ENCODE data around the gene ROPN1. TPM values are rescaled to one million over a fixed set of nuclear protein-coding genes. Genes with fewer than 3 reads are reported as not detected.

ROPN1 gene
- total RNA-seq, 1 experiment from 2014 or later = 33.4 TPM

DNA sequence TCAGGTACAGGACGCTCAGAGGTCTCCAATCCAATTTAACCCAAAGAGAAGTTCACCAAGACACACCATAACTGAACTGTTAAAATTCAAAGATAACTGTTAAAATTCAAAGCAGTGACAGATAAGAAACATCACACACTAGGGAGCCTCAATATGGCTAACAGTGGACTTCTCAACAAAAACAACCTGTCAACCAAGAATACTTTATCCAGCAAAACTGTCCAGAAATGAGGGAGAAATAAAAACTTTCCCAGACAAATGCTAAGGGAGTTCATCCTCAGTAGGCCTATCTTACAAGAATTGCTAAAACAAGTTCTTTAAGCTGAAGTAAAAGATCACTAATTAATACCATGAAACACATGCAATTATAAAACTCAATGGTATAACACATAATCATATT, 71.5 kb downstream of the ROPN1 start:
- in situ Hi-C loops (cut with HindIII; ENCODE audit: low pct_unique_long_range_greater_than_20kb, low sequenced_read_pairs) = no loop called here
- DNase-seq (ENCODE audit: low read depth, low spot score) = no peak

DNA sequence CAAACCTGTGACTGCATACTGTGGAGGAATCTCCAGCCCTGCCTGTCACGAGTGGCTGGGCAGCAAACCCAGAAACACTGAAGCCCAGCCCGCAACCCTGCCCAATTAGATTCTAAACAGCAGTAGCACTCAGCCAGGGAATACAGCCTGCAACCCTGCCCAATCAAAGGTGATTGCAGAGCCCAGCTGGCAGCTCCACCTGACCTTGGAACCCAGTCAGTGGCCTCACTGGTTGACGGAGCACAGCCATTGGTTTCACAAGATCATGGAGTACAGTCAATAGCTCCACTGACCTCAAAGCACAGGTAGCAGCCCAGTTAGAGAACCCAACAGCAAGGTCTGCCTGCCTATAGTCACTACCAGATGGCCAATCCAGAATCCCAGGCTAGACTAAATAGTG, 72.6 kb downstream of the ROPN1 start:
- in situ Hi-C loops (cut with HindIII; ENCODE audit: low pct_unique_long_range_greater_than_20kb, low sequenced_read_pairs) = no loop called here
- DNase-seq (ENCODE audit: low read depth, low spot score) = no peak

Other genes with a start within 250 kb of the ROPN1 start
- 5.2 and 23.7 TPM in 2 replicates for gene MYLK, start 107.8 kb downstream of the ROPN1 start, total RNA-seq (2014; rRNA removed; shearing (Covaris generic))
- 39.0 and 45.4 TPM in 2 replicates for gene CCDC14, start 30.9 kb downstream of the ROPN1 start, total RNA-seq (2014; rRNA removed; shearing (Covaris generic))
- gene KALRN, start 41.2 kb upstream of the ROPN1 start, total RNA-seq (2014; rRNA removed; shearing (Covaris generic)) = 0.72 and 1.7 TPM in 2 replicates